ENCODE data around the gene DLK1. TPM values are rescaled to one million over a fixed set of nuclear protein-coding genes. Genes with fewer than 3 reads are reported as not detected.

DLK1 gene
- polyA plus RNA-seq, 1 experiment: 0.12 TPM

DNA sequence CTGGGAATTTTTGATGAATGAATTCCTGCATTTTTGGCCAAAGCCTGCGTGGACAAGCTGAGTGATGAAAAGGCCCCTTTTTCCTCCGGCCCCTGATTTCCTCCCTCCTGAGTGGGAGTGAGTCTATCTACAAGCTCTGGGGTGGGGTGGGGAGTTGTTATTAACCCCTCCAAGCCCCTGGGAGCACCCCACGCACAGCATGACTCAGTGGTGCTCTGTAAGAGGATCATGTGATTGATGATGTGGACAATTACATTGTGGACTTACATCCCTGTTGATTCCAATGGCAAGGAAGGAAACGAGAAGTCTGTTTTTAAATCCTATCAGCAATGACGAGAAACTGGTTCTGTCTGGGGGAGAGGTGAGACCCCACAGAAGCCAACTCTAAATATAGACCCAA, 5.1 kb upstream of the DLK1 start:
- Histone ChIP-seq H3K27me3 (ENCODE audit: control insufficient read depth, insufficient read depth, low read length) (peaks cover 74% of the 10 kb centered on the region), H3K27ac (ENCODE audit: low read depth, low read length) (no peak overlapping the region), H3K9me3 (ENCODE audit: control insufficient read depth, insufficient read depth, low read length) (no peaks in the 10 kb centered on the region; the same call in 1 of the 2 replicates), H3K4me3 (ENCODE audit: low read depth, low read length) (no peak overlapping the region)
- ChIA-PET CTCF (interaction anchor here (1.2 to 5.4 kb wide), 2 partner anchors 11 to 337 kb away, joined by 3 to 21 read pairs; no protein-coding TSS in a partner anchor), POLR2A (no interaction called here)
- no peak for DNase-seq (ENCODE audit: low read depth, low spot score)
- TF ChIP-seq, protein P1, sequence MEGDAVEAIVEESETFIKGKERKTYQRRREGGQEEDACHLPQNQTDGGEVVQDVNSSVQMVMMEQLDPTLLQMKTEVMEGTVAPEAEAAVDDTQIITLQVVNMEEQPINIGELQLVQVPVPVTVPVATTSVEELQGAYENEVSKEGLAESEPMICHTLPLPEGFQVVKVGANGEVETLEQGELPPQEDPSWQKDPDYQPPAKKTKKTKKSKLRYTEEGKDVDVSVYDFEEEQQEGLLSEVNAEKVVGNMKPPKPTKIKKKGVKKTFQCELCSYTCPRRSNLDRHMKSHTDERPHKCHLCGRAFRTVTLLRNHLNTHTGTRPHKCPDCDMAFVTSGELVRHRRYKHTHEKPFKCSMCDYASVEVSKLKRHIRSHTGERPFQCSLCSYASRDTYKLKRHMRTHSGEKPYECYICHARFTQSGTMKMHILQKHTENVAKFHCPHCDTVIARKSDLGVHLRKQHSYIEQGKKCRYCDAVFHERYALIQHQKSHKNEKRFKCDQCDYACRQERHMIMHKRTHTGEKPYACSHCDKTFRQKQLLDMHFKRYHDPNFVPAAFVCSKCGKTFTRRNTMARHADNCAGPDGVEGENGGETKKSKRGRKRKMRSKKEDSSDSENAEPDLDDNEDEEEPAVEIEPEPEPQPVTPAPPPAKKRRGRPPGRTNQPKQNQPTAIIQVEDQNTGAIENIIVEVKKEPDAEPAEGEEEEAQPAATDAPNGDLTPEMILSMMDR (IDR thresholded peaks at IDR 0.05; ENCODE audit: low read depth, low read length): no peak

DNA sequence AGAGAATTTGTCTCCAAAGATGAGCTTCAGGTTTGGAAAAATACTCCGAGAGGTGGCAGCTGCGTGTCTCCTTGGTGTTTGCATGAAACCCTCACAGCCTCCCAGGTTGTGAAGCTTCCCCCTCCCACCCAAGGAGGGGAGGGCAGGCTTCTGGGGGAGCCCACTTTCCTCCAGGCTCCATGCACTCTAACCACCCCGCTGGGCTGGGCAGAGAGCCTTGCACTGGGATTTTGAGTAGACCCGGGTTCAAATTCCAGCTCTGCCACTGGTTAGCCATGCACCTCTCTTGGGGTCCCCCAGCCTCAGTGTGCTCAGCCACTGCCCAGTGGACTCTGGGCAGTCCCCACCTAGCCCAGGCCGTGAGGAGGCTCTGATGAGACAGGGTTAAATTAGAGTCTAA, 4.3 kb upstream of the DLK1 start:
- CTCF ChIA-PET: interaction anchor here (1.2 to 5.4 kb wide), 2 partner anchors 12 to 338 kb away, joined by 3 to 21 read pairs; no protein-coding TSS in a partner anchor
- TF ChIP-seq, protein P1 (IDR thresholded peaks at IDR 0.05; ENCODE audit: low read depth, low read length): no peak
- POLR2A ChIA-PET: no interaction called here

DNA sequence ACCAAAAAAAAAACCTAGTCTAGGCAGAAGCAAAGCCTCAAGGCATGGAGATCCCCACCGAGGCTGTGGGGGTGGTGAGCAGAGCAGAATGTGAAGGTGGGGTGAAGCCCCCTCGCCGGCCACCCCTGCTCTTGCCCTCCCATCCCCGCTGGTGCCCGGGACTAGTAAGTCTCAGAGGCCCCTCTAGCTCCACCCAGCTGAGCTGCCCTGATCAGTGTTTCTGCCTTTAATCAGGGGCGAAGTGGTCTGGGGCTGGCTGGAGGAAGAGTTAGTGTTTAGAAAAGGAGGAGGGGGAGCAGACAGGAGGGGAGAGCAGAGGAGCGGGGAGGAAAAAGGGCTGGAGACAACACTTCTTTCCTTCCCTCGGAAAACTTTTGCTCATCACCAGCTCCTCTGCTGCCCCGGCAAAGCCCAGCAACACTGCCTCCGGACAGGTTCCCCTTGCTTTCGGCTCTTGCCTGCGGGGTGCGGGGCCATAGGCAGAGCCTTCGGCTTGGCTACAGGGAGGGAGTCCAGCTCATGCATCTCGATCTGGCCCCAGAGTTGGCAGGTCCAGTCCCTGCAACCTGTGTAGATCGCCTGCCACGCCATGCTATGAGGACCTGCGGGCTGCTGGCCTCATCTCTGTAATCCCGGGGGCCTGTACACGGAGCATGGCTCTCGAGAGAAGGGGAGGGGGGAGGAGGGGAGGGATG, 3.4 kb upstream of the DLK1 start:
- POLR2A ChIA-PET: no interaction called here
- DNase-seq (ENCODE audit: low read depth, low spot score): no peak

More for the DNA sequence above, 4.3 kb upstream of the DLK1 start:
- DNase-seq (ENCODE audit: low read depth, low spot score): no peak
- Histone ChIP-seq H3K27ac (ENCODE audit: low read depth, low read length) (no peak overlapping the region), H3K4me3 (ENCODE audit: low read depth, low read length) (no peak overlapping the region), H3K9me3 (ENCODE audit: control insufficient read depth, insufficient read depth, low read length) (no peaks in the 10 kb centered on the region), H3K27me3 (ENCODE audit: control insufficient read depth, insufficient read depth, low read length) (peaks cover 77% of the 10 kb centered on the region)

DNA sequence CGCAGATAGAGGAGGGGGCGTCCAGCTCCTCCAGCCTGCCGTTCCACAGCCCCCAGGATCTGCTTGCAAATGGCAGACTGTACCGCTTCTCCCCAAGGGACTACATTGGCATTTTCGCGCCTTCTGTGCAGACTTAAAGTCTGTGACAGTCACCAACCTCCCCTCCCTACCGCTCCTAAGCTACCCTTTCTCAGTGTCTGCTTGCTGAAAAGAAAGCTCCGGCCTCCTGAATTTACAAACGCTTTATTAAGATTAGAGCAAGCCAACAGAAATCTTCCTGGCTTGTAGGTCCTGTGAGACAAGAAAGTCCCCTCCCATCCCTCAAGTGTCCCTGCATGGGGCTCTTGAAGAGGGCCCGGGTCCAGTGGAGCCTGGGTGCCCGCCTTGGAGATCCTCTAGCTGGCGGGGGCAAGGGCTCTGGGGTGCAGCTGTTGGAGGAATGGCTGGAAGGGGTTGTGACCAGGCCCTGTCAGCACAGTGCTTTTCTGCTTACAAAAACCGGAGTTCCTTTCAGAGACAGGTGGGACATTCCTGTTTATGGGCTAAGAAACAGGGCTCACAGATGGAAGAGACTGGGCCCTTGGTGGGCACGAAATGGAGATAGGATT, 2.8 kb upstream of the DLK1 start:
- ChIA-PET CTCF (interaction anchor here (5.4 kb wide), 1 partner anchor 13 kb away, joined by 21 read pairs; no protein-coding TSS in a partner anchor), POLR2A (no interaction called here)
- no peak for DNase-seq (ENCODE audit: low read depth, low spot score)
- TF ChIP-seq, protein P1 (IDR thresholded peaks at IDR 0.05; ENCODE audit: low read depth, low read length): no peak
- Histone ChIP-seq H3K4me3 (ENCODE audit: low read depth, low read length) (no peak overlapping the region), H3K9me3 (ENCODE audit: control insufficient read depth, insufficient read depth, low read length) (no peaks in the 10 kb centered on the region), H3K27ac (ENCODE audit: low read depth, low read length) (no peak overlapping the region), H3K27me3 (ENCODE audit: control insufficient read depth, insufficient read depth, low read length) (peaks cover 85% of the 10 kb centered on the region)

More for the DNA sequence above, 3.4 kb upstream of the DLK1 start:
- TF ChIP-seq, protein P1 (IDR thresholded peaks at IDR 0.05; ENCODE audit: low read depth, low read length): no peak
- Histone ChIP-seq H3K27me3 (ENCODE audit: control insufficient read depth, insufficient read depth, low read length) (peaks cover 86% of the 10 kb centered on the region), H3K9me3 (ENCODE audit: control insufficient read depth, insufficient read depth, low read length) (no peaks in the 10 kb centered on the region), H3K4me3 (ENCODE audit: low read depth, low read length) (no peak overlapping the region), H3K27ac (ENCODE audit: low read depth, low read length) (no peak overlapping the region)
- CTCF ChIA-PET: interaction anchor here (5.4 kb wide), 1 partner anchor 13 kb away, joined by 21 read pairs; no protein-coding TSS in a partner anchor

DNA sequence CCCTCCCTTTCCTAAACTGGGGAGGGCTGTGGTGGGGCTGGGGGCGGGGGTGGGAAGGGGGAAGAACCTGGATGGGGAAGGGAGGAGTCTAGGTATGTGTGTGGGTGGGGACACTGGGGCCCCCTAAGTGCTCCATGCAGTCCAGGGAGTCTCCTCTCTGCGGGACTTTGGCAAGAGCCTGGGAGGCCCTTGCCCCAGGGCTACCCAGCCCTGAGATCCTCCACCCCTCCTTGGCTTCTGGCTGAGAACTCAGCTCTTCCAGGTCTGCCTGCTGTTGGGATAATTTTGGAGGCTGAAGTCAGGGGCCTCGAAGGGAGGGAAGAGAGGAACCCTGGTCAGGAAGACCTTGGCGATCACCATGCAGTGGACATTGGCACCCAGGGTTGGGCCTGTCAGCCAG, 2.2 kb upstream of the DLK1 start:
- H3K27ac ChIP-seq (ENCODE audit: low read depth, low read length): no peak overlapping the region
- ChIA-PET POLR2A (no interaction called here), CTCF (interaction anchor here (5.4 kb wide), 1 partner anchor 14 kb away, joined by 21 read pairs; no protein-coding TSS in a partner anchor)
- H3K27me3 ChIP-seq (ENCODE audit: control insufficient read depth, insufficient read depth, low read length): peaks cover 85% of the 10 kb centered on the region
- H3K4me3 ChIP-seq (ENCODE audit: low read depth, low read length): no peak overlapping the region
- TF ChIP-seq, protein P1 (IDR thresholded peaks at IDR 0.05; ENCODE audit: low read depth, low read length): no peak
- H3K9me3 ChIP-seq (ENCODE audit: control insufficient read depth, insufficient read depth, low read length): no peaks in the 10 kb centered on the region
- no peak for DNase-seq (ENCODE audit: low read depth, low spot score)
